Type B pancreatic cell (in vitro differentiated cells): Measurements from ENCODE around the gene OTUD3. TPM values are rescaled to one million over a fixed set of nuclear protein-coding genes. Genes with fewer than 3 reads are reported as not detected.

Source experiments
- DNase-seq: peaks from one replicate; pipeline ENCODE4 v3.0.0; 2021; ENCODE audit warnings: mixed read lengths; ENCODE audit not compliant: unreplicated experiment; ENCODE audit errors: extremely low spot score
- H3K27ac Mint-ChIP-seq: 2 replicates; pipeline ENCODE4 v1.8.0; 2021; ENCODE audit warnings: mild to moderate bottlenecking, mixed read lengths
- H3K27me3 Mint-ChIP-seq: 2 replicates; pipeline ENCODE4 v1.8.0; 2021; ENCODE audit warnings: mixed read lengths
- H3K36me3 Mint-ChIP-seq: 2 replicates; pipeline ENCODE4 v1.8.0; 2021; ENCODE audit warnings: mixed read lengths
- H3K4me1 Mint-ChIP-seq: one replicate; pipeline ENCODE4 v1.8.0; 2021; ENCODE audit warnings: mixed read lengths; ENCODE audit not compliant: unreplicated experiment
- H3K4me3 Mint-ChIP-seq: 2 replicates; pipeline ENCODE4 v1.8.0; 2021; ENCODE audit warnings: mild to moderate bottlenecking, mixed read lengths
- H3K9me3 Mint-ChIP-seq: 2 replicates; pipeline ENCODE4 v1.8.0; 2021; ENCODE audit warnings: mixed read lengths
- total RNA-seq: library from RNA; stranded (reverse); gene quantifications from 2 replicates; pipeline ENCODE4 v1.2.1, GENCODE V29; 2021; ENCODE audit warnings: low replicate concordance
- TF ChIP-seq, protein P1 (sequence below): fragments of 200-600 bp; sonication (generic); conservative IDR thresholded peaks from 2 replicates; pipeline ENCODE4 v1.5.0; 2021; ENCODE audit warnings: antibody characterized with exemption, mild to moderate bottlenecking

The OTUD3 gene
- total RNA-seq, 1 donor from 2014 or later = 23.1 TPM

DNA sequence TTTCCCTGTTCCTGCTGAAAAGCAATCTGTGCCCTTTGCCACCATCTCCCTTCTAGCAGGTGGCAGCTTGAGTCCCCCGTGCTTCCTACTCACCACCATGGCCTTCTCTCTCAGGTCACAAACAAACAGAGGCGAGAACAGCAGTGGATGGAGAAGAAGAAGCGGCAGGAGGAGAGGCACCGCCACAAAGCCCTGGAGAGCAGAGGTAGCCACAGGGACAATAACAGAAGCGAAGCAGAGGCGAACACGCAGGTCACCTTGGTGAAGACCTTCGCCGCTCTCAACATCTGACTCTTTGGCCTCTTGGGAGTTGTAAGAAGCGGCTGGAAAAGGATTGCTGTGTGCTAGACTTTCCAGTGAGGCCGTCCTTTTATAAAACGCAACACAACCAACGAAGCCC is 25.3 kb downstream of the OTUD3 start:
- no peaks in the 10 kb centered on the region for H3K4me1 Mint-ChIP-seq
- no peak overlapping the region for H3K27ac Mint-ChIP-seq
- no peaks in the 10 kb centered on the region for H3K27me3 Mint-ChIP-seq
- peaks cover 41% of the 10 kb centered on the region for H3K36me3 Mint-ChIP-seq
- no peak for DNase-seq
- no peak overlapping the region for H3K4me3 Mint-ChIP-seq
- TF ChIP-seq, protein P1, sequence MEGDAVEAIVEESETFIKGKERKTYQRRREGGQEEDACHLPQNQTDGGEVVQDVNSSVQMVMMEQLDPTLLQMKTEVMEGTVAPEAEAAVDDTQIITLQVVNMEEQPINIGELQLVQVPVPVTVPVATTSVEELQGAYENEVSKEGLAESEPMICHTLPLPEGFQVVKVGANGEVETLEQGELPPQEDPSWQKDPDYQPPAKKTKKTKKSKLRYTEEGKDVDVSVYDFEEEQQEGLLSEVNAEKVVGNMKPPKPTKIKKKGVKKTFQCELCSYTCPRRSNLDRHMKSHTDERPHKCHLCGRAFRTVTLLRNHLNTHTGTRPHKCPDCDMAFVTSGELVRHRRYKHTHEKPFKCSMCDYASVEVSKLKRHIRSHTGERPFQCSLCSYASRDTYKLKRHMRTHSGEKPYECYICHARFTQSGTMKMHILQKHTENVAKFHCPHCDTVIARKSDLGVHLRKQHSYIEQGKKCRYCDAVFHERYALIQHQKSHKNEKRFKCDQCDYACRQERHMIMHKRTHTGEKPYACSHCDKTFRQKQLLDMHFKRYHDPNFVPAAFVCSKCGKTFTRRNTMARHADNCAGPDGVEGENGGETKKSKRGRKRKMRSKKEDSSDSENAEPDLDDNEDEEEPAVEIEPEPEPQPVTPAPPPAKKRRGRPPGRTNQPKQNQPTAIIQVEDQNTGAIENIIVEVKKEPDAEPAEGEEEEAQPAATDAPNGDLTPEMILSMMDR = no peak
- H3K9me3 Mint-ChIP-seq = no peaks in the 10 kb centered on the region

DNA sequence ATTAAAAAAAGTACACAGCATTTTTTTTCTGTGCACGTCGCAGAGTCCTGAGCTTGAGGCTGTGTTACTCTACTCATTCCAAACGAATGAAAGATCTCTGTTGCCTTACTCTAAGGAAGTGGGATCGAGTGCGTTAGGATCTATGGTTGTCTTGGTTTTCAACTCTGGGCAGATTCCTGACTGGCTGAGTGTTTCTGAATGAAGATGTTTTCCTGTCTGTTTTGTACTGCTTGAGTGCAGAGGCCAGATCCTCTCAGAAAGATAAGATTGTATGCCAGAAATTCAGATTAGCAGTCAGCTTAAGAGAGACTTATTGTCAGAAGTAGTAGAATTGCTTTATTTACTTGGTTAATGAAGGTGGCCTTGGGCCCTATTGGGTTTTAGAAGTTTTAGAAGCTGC is 27.2 kb downstream of the OTUD3 start:
- H3K27me3 Mint-ChIP-seq = no peaks in the 10 kb centered on the region
- H3K4me3 Mint-ChIP-seq = no peak overlapping the region
- no peak overlapping the region for H3K27ac Mint-ChIP-seq
- H3K9me3 Mint-ChIP-seq = no peaks in the 10 kb centered on the region
- no peaks in the 10 kb centered on the region for H3K4me1 Mint-ChIP-seq
- TF ChIP-seq, protein P1 = no peak
- H3K36me3 Mint-ChIP-seq = peaks cover 38% of the 10 kb centered on the region
- no peak for DNase-seq

DNA sequence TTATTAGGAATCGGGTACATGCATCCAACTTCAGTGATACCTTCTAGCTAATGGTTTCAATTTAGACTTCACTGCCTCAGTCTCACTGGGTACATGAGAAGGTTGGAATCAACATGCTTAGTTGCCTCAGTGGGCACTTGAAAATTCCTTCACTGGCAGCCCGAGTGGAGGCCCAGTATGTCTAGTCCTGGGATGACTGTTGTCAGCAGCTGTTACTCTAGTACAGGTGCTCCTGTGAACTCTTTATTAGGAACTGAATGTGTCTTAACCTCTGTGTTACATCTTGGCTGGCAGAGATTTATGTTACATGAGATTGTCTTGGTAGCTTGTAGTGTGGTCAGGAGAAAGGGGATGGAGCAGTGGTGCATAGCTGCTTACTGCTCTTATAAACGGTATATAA is 27.8 kb downstream of the OTUD3 start:
- H3K27me3 Mint-ChIP-seq = no peaks in the 10 kb centered on the region
- DNase-seq = no peak
- H3K9me3 Mint-ChIP-seq = no peaks in the 10 kb centered on the region
- H3K4me1 Mint-ChIP-seq = no peaks in the 10 kb centered on the region
- no peak overlapping the region for H3K27ac Mint-ChIP-seq
- no peak overlapping the region for H3K4me3 Mint-ChIP-seq
- TF ChIP-seq, protein P1 = no peak
- peaks cover 34% of the 10 kb centered on the region for H3K36me3 Mint-ChIP-seq

DNA sequence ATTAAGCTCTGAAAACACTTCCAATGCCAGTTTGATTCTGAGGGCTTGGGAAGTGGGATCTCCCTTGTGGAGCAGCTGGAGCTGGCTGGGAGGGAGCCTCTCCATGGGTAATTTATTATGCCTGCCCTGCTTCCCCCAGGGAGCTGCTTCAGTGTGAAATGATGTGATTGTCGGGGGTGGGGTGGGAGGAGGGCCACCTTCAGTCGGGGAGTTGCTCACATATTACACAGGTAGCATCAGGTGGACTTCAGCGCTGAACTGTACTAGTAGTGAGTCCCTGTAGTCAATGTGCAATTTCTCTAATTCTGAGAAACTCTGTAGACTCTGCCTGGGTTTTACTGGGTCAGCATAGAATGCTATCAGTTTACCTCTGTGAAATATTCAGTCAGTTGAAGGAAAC is 28.5 kb downstream of the OTUD3 start:
- no peak for DNase-seq
- TF ChIP-seq, protein P1 = no peak
- Mint-ChIP-seq H3K9me3 (no peaks in the 10 kb centered on the region), H3K27me3 (no peaks in the 10 kb centered on the region), H3K27ac (no peak overlapping the region), H3K36me3 (peaks cover 32% of the 10 kb centered on the region), H3K4me1 (no peaks in the 10 kb centered on the region), H3K4me3 (no peak overlapping the region)

DNA sequence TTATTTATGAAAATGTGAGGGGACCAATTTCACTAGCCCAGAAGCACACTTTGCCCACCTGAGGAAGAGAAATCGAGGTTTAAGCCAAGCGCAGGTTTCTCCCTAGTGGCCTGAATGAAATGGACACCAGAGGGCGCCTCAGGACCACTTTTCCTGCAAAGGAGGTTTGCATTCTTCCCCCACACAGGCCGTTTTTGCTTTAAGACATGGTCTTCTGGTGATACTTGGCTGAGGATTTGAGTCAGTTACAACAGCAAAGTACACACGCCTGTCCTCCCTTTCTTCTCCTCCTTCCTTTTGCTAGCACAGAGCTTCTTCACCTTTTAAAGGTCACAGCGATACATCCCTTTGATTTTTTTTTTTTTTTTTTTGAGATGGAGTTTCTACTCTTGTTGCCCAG is 35.9 kb downstream of the OTUD3 start:
- H3K9me3 Mint-ChIP-seq = no peaks in the 10 kb centered on the region
- peaks cover 12% of the 10 kb centered on the region for H3K4me1 Mint-ChIP-seq
- no peak overlapping the region for H3K4me3 Mint-ChIP-seq
- peaks cover 3% of the 10 kb centered on the region for H3K27me3 Mint-ChIP-seq
- H3K27ac Mint-ChIP-seq = peak overlapping the region; percentile 49
- H3K36me3 Mint-ChIP-seq = peaks cover 4% of the 10 kb centered on the region
- DNase-seq = peak; percentile 84
- TF ChIP-seq, protein P1 = peak; percentile 98

DNA sequence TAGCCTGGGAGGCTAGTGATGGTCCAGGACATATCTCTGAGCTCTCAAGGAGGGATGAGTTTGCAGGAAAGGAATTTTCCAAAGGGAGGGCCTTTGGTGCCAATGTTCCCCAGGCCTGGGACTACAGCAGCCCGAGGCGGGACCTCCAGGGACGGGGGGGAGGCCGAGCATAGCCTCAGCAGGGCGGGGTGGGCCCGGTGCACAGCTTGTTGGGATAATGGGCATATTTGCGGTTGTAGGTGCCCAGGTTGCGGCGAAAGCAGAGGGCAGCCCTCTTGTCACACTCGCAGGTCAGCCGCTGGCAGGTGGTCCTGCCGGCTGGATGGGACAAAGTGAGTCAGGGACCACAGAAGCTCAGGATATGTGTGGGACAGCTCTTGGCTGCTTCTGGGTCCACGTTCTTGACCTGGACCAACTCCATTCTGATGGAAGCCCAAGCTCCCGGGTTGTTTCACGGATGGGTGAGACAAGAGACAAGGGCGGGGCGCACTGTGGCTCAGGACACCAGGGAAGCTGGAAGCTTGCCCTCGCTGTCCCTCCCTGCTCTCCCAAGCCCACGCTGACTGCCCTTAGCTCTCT is 38.0 kb downstream of the OTUD3 start:
- H3K4me3 Mint-ChIP-seq = no peak overlapping the region
- H3K36me3 Mint-ChIP-seq = no peaks in the 10 kb centered on the region
- H3K9me3 Mint-ChIP-seq = no peaks in the 10 kb centered on the region
- peaks cover 12% of the 10 kb centered on the region for H3K4me1 Mint-ChIP-seq
- no peak overlapping the region for H3K27ac Mint-ChIP-seq
- TF ChIP-seq, protein P1 = no peak
- H3K27me3 Mint-ChIP-seq = peaks cover 3% of the 10 kb centered on the region
- no peak for DNase-seq
